HepG2 (cell line): Measurements from ENCODE around the gene MDFI. TPM values are rescaled to one million over a fixed set of nuclear protein-coding genes. Genes with fewer than 3 reads are reported as not detected.

ENCODE experiments used
- ARNT2 ChIP-seq: sonication (generic); formaldehyde crosslinking; IDR thresholded peaks from 2 replicates; pipeline ENCODE4 v1.8.0; 2022; ENCODE audit warnings: mild to moderate bottlenecking, low read depth, missing genetic modification reagents, moderate library complexity
- ATRX ChIP-seq: sonication (generic); formaldehyde crosslinking; IDR thresholded peaks from 2 replicates; pipeline ENCODE4 v1.4.0; 2020; ENCODE audit warnings: missing genetic modification reagents, borderline replicate concordance
- CEBPG ChIP-seq: IDR thresholded peaks from 2 replicates; pipeline ENCODE4 v1.6.1; 2016
- ERF ChIP-seq: IDR thresholded peaks from 2 replicates; pipeline ENCODE4 v1.6.1; 2018; ENCODE audit warnings: missing biosample characterization, missing genetic modification reagents
- HCFC1 ChIP-seq: fragments of 150-350 bp; IDR thresholded peaks from 2 replicates; pipeline ENCODE4 v1.6.1; 2014; ENCODE audit warnings: low read depth, low read length
- IKZF1 ChIP-seq: fragments of 450-650 bp; IDR thresholded peaks from 2 replicates; pipeline ENCODE4 v1.7.1; 2016
- MAZ ChIP-seq, 2 experiments: sonication (generic) in 1 of 2; formaldehyde crosslinking in 1 of 2; IDR thresholded peaks; 2 replicates each; pipeline versions ENCODE4 v1.5.0 to v1.6.1; 2012 to 2020; ENCODE audit warnings: low read depth in 2 of 2, mild to moderate bottlenecking in 2 of 2, borderline replicate concordance in 1 of 2, improper control_type of control experiment in 1 of 2, low read length in 1 of 2, missing genetic modification reagents in 1 of 2, moderate library complexity in 1 of 2
- RAD51 ChIP-seq: fragments of 450-650 bp; IDR thresholded peaks from 2 replicates; pipeline ENCODE4 v1.6.1; 2016; ENCODE audit warnings: borderline replicate concordance
- THAP11 ChIP-seq: IDR thresholded peaks from 2 replicates; pipeline ENCODE4 v1.6.1; 2016; ENCODE audit warnings: missing biosample characterization, missing genetic modification reagents
- ZNF772 ChIP-seq: sonication (generic); formaldehyde crosslinking; IDR thresholded peaks from 2 replicates; pipeline ENCODE4 v1.5.0; 2020; ENCODE audit warnings: mild to moderate bottlenecking, missing genetic modification reagents
- polyA plus RNA-seq, 8 experiments: library from polyadenylated mRNA; depleted of rRNA in 3 of 8; stranded (reverse) in 7 of 8; unstranded in 1 of 8; fragments of >200 nt; fragmentation: Illumina TruSeq in 4 of 8; extraction: Trizol in 4 of 8; gene quantifications; 2 replicates each; pipeline versions ENCODE4 v1.2.1 to v1.2.3, GENCODE V29; 2011 to 2016; ENCODE audit warnings: low read depth in 4 of 8, missing spikeins in 1 of 8, mixed read lengths in 1 of 8; ENCODE audit not compliant: insufficient read depth in 1 of 8
- total RNA-seq, 5 experiments: library from RNA; depleted of rRNA; stranded (reverse); fragments of >200 nt; fragmentation: Illumina TruSeq; extraction: Trizol; gene quantifications; 2 replicates each; pipeline ENCODE4 v1.2.3, GENCODE V29; 2016; ENCODE audit warnings: low read depth in 1 of 5
- TF ChIP-seq, protein P1 (sequence below): sonication (generic); formaldehyde crosslinking; IDR thresholded peaks from 2 replicates; pipeline ENCODE4 v1.5.0; 2020; ENCODE audit warnings: missing genetic modification reagents
- TF ChIP-seq, protein P2 (sequence below): sonication (generic); formaldehyde crosslinking; IDR thresholded peaks from 2 replicates; pipeline ENCODE4 v1.4.0; 2020; ENCODE audit warnings: missing genetic modification reagents, borderline replicate concordance
- TF ChIP-seq, protein P3 (sequence below): sonication (generic); formaldehyde crosslinking; IDR thresholded peaks from 2 replicates; pipeline ENCODE4 v1.5.1; 2020; ENCODE audit warnings: mild to moderate bottlenecking, missing genetic modification reagents
- TF ChIP-seq, protein P4 (sequence below): sonication (generic); formaldehyde crosslinking; IDR thresholded peaks from 2 replicates; pipeline ENCODE4 v1.5.0; 2020; ENCODE audit warnings: mild to moderate bottlenecking, missing genetic modification reagents
- TF ChIP-seq, protein P5 (sequence below): sonication (generic); formaldehyde crosslinking; IDR thresholded peaks from 2 replicates; pipeline ENCODE4 v1.5.1; 2020; ENCODE audit warnings: missing genetic modification reagents, mild to moderate bottlenecking, borderline replicate concordance
- TF ChIP-seq, protein P6 (sequence below): sonication (generic); formaldehyde crosslinking; IDR thresholded peaks from 2 replicates; pipeline ENCODE4 v1.4.0; 2020; ENCODE audit warnings: missing genetic modification reagents

The MDFI gene
- total and polyA plus RNA-seq, 2 of the 13 experiments (the other 11 are each of a cell fraction or from before 2014, with no cell fraction given), result 0.28 TPM; not detected in 1

DNA sequence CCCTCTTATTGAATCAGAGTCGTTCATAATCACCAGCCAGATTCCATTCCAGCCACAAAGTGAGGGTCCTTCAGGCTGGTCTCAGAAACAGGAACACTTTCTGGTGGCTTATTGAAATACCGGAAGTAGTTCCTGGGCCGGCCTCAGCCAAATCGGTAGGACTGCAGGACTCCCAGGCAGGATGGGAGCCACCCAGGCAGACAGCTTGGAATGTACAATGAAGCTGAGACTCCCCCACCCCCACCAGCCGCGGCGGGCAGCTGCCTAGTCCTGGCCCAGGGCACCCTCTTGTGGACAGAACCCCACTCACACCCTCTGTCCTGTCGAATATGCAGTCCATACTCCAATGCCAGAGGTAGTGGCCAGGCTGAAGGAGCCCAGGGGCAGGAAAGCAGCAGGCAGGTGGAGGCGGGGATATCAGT is 43.8 kb downstream of the MDFI start (continued):
- peak; percentile 59 for TF ChIP-seq THAP11 (CRISPR knock-in tag)
- TF ChIP-seq ERF (CRISPR knock-in tag), result peak; percentile 70; the same call in 1 of the 2 replicates
- TF ChIP-seq MAZ (IDR thresholded peaks at IDR 0.05; ENCODE audit: borderline replicate concordance, low read depth, low read length), result peak; percentile 70; the same call in 1 of the 2 replicates
- TF ChIP-seq MAZ (CRISPR knock-in tag; IDR thresholded peaks at IDR 0.05; ENCODE audit: low read depth), result peak; percentile 61; the same call in 1 of the 2 replicates
- TF ChIP-seq ATRX (CRISPR knock-in tag), result no peak
- TF ChIP-seq IKZF1, result no peak
- no peak for TF ChIP-seq ZNF772 (CRISPR knock-in tag)
- TF ChIP-seq HCFC1, result peak; percentile 35; the same call in 1 of the 2 replicates
- TF ChIP-seq, protein P1, sequence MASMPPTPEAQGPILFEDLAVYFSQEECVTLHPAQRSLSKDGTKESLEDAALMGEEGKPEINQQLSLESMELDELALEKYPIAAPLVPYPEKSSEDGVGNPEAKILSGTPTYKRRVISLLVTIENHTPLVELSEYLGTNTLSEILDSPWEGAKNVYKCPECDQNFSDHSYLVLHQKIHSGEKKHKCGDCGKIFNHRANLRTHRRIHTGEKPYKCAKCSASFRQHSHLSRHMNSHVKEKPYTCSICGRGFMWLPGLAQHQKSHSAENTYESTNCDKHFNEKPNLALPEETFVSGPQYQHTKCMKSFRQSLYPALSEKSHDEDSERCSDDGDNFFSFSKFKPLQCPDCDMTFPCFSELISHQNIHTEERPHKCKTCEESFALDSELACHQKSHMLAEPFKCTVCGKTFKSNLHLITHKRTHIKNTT (CRISPR knock-in tag), result no peak
- 0 out of 2 replicates have a peak, but pooled peaks have one; percentile 30 for TF ChIP-seq CEBPG (CRISPR knock-in tag)
- TF ChIP-seq, protein P2, sequence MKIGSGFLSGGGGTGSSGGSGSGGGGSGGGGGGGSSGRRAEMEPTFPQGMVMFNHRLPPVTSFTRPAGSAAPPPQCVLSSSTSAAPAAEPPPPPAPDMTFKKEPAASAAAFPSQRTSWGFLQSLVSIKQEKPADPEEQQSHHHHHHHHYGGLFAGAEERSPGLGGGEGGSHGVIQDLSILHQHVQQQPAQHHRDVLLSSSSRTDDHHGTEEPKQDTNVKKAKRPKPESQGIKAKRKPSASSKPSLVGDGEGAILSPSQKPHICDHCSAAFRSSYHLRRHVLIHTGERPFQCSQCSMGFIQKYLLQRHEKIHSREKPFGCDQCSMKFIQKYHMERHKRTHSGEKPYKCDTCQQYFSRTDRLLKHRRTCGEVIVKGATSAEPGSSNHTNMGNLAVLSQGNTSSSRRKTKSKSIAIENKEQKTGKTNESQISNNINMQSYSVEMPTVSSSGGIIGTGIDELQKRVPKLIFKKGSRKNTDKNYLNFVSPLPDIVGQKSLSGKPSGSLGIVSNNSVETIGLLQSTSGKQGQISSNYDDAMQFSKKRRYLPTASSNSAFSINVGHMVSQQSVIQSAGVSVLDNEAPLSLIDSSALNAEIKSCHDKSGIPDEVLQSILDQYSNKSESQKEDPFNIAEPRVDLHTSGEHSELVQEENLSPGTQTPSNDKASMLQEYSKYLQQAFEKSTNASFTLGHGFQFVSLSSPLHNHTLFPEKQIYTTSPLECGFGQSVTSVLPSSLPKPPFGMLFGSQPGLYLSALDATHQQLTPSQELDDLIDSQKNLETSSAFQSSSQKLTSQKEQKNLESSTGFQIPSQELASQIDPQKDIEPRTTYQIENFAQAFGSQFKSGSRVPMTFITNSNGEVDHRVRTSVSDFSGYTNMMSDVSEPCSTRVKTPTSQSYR, result peak; percentile 97
- TF ChIP-seq, protein P3, sequence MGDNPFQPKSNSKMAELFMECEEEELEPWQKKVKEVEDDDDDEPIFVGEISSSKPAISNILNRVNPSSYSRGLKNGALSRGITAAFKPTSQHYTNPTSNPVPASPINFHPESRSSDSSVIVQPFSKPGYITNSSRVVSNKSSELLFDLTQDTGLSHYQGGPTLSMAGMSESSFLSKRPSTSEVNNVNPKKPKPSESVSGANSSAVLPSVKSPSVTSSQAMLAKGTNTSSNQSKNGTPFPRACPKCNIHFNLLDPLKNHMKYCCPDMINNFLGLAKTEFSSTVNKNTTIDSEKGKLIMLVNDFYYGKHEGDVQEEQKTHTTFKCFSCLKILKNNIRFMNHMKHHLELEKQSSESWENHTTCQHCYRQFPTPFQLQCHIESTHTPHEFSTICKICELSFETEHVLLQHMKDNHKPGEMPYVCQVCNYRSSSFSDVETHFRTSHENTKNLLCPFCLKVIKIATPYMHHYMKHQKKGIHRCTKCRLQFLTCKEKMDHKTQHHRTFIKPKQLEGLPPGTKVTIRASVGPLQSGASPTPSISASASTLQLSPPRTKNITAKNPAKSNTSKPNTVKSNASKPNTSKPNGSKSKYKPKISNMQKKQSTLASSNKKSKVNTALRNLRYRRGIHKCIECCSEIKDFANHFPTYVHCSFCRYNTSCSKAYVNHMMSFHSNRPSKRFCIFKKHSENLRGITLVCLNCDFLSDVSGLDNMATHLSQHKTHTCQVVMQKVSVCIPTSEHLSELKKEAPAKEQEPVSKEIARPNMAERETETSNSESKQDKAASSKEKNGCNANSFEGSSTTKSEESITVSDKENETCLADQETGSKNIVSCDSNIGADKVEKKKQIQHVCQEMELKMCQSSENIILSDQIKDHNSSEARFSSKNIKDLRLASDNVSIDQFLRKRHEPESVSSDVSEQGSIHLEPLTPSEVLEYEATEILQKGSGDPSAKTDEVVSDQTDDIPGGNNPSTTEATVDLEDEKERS (CRISPR knock-in tag), result no peak
- TF ChIP-seq, protein P4, sequence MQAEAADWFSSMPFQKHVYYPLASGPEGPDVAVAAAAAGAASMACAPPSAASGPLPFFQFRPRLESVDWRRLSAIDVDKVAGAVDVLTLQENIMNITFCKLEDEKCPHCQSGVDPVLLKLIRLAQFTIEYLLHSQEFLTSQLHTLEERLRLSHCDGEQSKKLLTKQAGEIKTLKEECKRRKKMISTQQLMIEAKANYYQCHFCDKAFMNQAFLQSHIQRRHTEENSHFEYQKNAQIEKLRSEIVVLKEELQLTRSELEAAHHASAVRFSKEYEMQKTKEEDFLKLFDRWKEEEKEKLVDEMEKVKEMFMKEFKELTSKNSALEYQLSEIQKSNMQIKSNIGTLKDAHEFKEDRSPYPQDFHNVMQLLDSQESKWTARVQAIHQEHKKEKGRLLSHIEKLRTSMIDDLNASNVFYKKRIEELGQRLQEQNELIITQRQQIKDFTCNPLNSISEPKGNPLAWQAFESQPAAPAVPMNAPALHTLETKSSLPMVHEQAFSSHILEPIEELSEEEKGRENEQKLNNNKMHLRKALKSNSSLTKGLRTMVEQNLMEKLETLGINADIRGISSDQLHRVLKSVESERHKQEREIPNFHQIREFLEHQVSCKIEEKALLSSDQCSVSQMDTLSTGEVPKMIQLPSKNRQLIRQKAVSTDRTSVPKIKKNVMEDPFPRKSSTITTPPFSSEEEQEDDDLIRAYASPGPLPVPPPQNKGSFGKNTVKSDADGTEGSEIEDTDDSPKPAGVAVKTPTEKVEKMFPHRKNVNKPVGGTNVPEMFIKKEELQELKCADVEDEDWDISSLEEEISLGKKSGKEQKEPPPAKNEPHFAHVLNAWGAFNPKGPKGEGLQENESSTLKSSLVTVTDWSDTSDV (CRISPR knock-in tag), result no peak
- TF ChIP-seq RAD51, result no peak
- TF ChIP-seq, protein P5, sequence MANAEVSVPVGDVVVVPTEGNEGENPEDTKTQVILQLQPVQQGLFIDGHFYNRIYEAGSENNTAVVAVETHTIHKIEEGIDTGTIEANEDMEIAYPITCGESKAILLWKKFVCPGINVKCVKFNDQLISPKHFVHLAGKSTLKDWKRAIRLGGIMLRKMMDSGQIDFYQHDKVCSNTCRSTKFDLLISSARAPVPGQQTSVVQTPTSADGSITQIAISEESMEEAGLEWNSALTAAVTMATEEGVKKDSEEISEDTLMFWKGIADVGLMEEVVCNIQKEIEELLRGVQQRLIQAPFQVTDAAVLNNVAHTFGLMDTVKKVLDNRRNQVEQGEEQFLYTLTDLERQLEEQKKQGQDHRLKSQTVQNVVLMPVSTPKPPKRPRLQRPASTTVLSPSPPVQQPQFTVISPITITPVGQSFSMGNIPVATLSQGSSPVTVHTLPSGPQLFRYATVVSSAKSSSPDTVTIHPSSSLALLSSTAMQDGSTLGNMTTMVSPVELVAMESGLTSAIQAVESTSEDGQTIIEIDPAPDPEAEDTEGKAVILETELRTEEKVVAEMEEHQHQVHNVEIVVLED (CRISPR knock-in tag), result no peak
- TF ChIP-seq, protein P6, sequence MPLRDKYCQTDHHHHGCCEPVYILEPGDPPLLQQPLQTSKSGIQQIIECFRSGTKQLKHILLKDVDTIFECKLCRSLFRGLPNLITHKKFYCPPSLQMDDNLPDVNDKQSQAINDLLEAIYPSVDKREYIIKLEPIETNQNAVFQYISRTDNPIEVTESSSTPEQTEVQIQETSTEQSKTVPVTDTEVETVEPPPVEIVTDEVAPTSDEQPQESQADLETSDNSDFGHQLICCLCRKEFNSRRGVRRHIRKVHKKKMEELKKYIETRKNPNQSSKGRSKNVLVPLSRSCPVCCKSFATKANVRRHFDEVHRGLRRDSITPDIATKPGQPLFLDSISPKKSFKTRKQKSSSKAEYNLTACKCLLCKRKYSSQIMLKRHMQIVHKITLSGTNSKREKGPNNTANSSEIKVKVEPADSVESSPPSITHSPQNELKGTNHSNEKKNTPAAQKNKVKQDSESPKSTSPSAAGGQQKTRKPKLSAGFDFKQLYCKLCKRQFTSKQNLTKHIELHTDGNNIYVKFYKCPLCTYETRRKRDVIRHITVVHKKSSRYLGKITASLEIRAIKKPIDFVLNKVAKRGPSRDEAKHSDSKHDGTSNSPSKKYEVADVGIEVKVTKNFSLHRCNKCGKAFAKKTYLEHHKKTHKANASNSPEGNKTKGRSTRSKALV (CRISPR knock-in tag), result no peak
- TF ChIP-seq ARNT2 (CRISPR knock-in tag), result no peak
